CD14-positive monocyte (primary cell): ENCODE data around the gene ASTN1. TPM values are rescaled to one million over a fixed set of nuclear protein-coding genes. Genes with fewer than 3 reads are reported as not detected.

Experiments
- DNase-seq, 3 donors: peaks; one replicate each; pipeline ENCODE4 v3.0.0-alpha.2; 2011 to 2022
- H2AFZ ChIP-seq: 2 replicates; pipeline ENCODE4 v1.6.0; 2012; ENCODE audit warnings: mild to moderate bottlenecking, low read depth, low read length, inconsistent platforms; ENCODE audit not compliant: insufficient read depth, poor library complexity, severe bottlenecking
- H3K27ac ChIP-seq, 2 donors: 1 replicate in 1 of 2; 2 replicates in 1 of 2; pipeline ENCODE4 v1.5.1; 2012 to 2013; ENCODE audit warnings: low read length in 2 of 2, control low read depth in 1 of 2, inconsistent platforms in 1 of 2, low read depth in 1 of 2, mild to moderate bottlenecking in 1 of 2
- H3K27me3 ChIP-seq, 2 donors: one replicate each; pipeline versions ENCODE4 v1.6.0 to v1.6.1; 2011 to 2013; ENCODE audit warnings: low read length in 2 of 2; ENCODE audit not compliant: control insufficient read depth in 2 of 2, insufficient read depth in 2 of 2
- H3K36me3 ChIP-seq, 2 donors: replicated peaks in 1 of 2; 1 replicate in 1 of 2; 2 replicates in 1 of 2; pipeline versions ENCODE4 v1.5.1 to v1.6.1; 2012 to 2013; ENCODE audit warnings: low read length in 2 of 2, control low read depth in 1 of 2, inconsistent platforms in 1 of 2, mild to moderate bottlenecking in 1 of 2; ENCODE audit not compliant: insufficient read depth in 2 of 2, control insufficient read depth in 1 of 2
- H3K4me1 ChIP-seq, 2 donors: 1 replicate in 1 of 2; 2 replicates in 1 of 2; pipeline versions ENCODE4 v1.5.1 to v1.6.1; 2012 to 2013; ENCODE audit warnings: low read length in 2 of 2, control low read depth in 1 of 2, inconsistent platforms in 1 of 2, mild to moderate bottlenecking in 1 of 2, moderate library complexity in 1 of 2; ENCODE audit not compliant: insufficient read depth in 2 of 2, control insufficient read depth in 1 of 2
- H3K4me2 ChIP-seq: replicated peaks from 2 replicates; pipeline ENCODE3; 2012; ENCODE audit warnings: low read length, moderate library complexity, mild to moderate bottlenecking; ENCODE audit not compliant: poor library complexity, severe bottlenecking; ENCODE audit errors: extremely low read depth
- H3K4me3 ChIP-seq, 3 experiments: fragments of 200-600 bp in 1 of 3; sonication (generic) in 1 of 3; replicated peaks in 1 of 3; 1 replicate in 2 of 3; 2 replicates in 1 of 3; pipeline ENCODE4 v1.5.1; 2011 to 2013; ENCODE audit warnings: low read length in 3 of 3, mild to moderate bottlenecking in 3 of 3, control low read depth in 2 of 3, low read depth in 2 of 3, inconsistent platforms in 1 of 3, moderate library complexity in 1 of 3
- H3K79me2 ChIP-seq: 2 replicates; pipeline ENCODE4 v1.6.0; 2012; ENCODE audit warnings: mild to moderate bottlenecking, control low read depth, inconsistent platforms, low read length, moderate library complexity; ENCODE audit not compliant: insufficient read depth
- H3K9ac ChIP-seq: 2 replicates; pipeline ENCODE4 v1.6.0; 2017; ENCODE audit warnings: low read length, mild to moderate bottlenecking; ENCODE audit not compliant: insufficient read depth, poor library complexity, severe bottlenecking
- H3K9me3 ChIP-seq, 2 donors: replicated peaks in 1 of 2; 1 replicate in 1 of 2; 2 replicates in 1 of 2; pipeline versions ENCODE4 v1.5.1 to v1.6.1; 2012 to 2013; ENCODE audit warnings: low read length in 2 of 2, control low read depth in 1 of 2; ENCODE audit not compliant: control insufficient read depth in 1 of 2, insufficient read depth in 1 of 2
- H4K20me1 ChIP-seq: 2 replicates; pipeline ENCODE4 v1.6.0; 2012; ENCODE audit warnings: mild to moderate bottlenecking, low read length, control low read depth, moderate library complexity; ENCODE audit not compliant: insufficient read depth
- H3K27ac Mint-ChIP-seq, 7 donors: one replicate each; pipeline ENCODE4 v1.8.0; 2020; ENCODE audit warnings: mild to moderate bottlenecking in 7 of 7, mixed read lengths in 7 of 7, moderate library complexity in 6 of 7, inconsistent platforms in 2 of 7
- H3K27me3 Mint-ChIP-seq, 3 donors: one replicate each; pipeline ENCODE4 v1.8.0; 2021 to 2022; ENCODE audit warnings: low read depth in 3 of 3, mild to moderate bottlenecking in 3 of 3, mixed read lengths in 3 of 3, moderate library complexity in 3 of 3, inconsistent platforms in 1 of 3
- H3K36me3 Mint-ChIP-seq, 2 donors: one replicate each; pipeline ENCODE4 v1.8.0; 2020; ENCODE audit warnings: mixed read lengths in 2 of 2, inconsistent platforms in 1 of 2, mild to moderate bottlenecking in 1 of 2
- H3K4me1 Mint-ChIP-seq: one replicate; pipeline ENCODE4 v1.8.0; 2020; ENCODE audit warnings: mild to moderate bottlenecking, mixed read lengths
- H3K4me3 Mint-ChIP-seq, 2 donors: one replicate each; pipeline ENCODE4 v1.8.0; 2020; ENCODE audit warnings: mild to moderate bottlenecking in 2 of 2, mixed read lengths in 2 of 2, moderate library complexity in 1 of 2
- H3K9me3 Mint-ChIP-seq, 7 donors: one replicate each; pipeline ENCODE4 v1.8.0; 2020 to 2022; ENCODE audit warnings: mixed read lengths in 7 of 7, mild to moderate bottlenecking in 6 of 7, moderate library complexity in 6 of 7, inconsistent platforms in 2 of 7
- WGBS: methylation state at CpG from one replicate; pipeline ENCODE4 v1.1.5; 2013; ENCODE audit warnings: missing lambda C conversion rate; ENCODE audit not compliant: insufficient coverage; 5-methylcytosine and 5-hydroxymethylcytosine counted together
- intact Hi-C, 2 donors: fragments of 100-400 bp; cut with micrococcal nuclease; formaldehyde crosslinking; loops; one replicate each; pipeline versions ENCODE4 v1.15.0 to v1.15.1; 2023
- polyA plus RNA-seq, 3 donors: library from polyadenylated mRNA; depleted of rRNA in 1 of 3; unstranded in 2 of 3; stranded (reverse) in 1 of 3; fragments of 300-500 nt in 2 of 3; fragments of >200 nt in 1 of 3; fragmentation: Illumina TruSeq in 2 of 3; gene quantifications; 1 replicate in 2 of 3; 2 replicates in 1 of 3; pipeline ENCODE4 v1.2.3, GENCODE V29; 2012 to 2021
- TF ChIP-seq, protein P1 (sequence below): fragments of 200-600 bp; IDR thresholded peaks from one replicate; pipeline ENCODE4 v1.8.0; 2022; ENCODE audit warnings: antibody characterized with exemption, mild to moderate bottlenecking

ASTN1 gene
- polyA plus RNA-seq, 3 donors, result not detected

DNA sequence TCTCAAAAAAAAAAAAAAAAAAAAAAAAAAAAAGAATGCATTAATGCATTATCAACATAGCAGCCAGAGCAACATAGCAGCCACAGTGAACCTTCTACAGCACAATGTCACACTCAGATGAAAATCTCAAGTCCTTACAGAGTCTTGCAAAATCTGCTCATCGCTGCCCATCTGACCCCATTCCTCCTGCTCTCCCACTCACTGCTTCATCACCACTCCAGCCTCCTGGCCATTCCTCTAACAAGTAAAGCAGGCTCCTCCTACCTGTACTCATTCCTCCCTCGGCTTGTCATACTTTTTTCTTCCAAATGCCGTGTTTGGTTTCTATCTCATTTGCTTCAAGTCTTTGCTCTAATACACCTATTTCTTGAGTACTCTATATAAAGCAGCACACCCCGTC lies 35.8 kb upstream of the ASTN1 start:
- Histone ChIP-seq H3K9ac (no peak overlapping the region), H3K9me3 (no peaks in the 10 kb centered on the region), H2AFZ (no peak overlapping the region), H3K4me3 (no peak overlapping the region), H3K27me3 (no peaks in the 10 kb centered on the region), H4K20me1 (no peaks in the 10 kb centered on the region), H3K36me3 (no peaks in the 10 kb centered on the region), H3K79me2 (no peaks in the 10 kb centered on the region), H3K4me2 (no peak overlapping the region), H3K4me1 (no peaks in the 10 kb centered on the region), H3K27ac (no peak overlapping the region)
- intact Hi-C loops, result no loop called here
- DNase-seq, result no peak
- Mint-ChIP-seq H3K9me3 (peaks cover 0 to 9% (median 6%) of the 10 kb centered on the region in 7 donors), H3K27ac (no peak overlapping the region), H3K4me1 (no peaks in the 10 kb centered on the region), H3K36me3 (no peaks in the 10 kb centered on the region), H3K4me3 (no peak overlapping the region), H3K27me3 (no peaks in the 10 kb centered on the region)
- TF ChIP-seq, protein P1, sequence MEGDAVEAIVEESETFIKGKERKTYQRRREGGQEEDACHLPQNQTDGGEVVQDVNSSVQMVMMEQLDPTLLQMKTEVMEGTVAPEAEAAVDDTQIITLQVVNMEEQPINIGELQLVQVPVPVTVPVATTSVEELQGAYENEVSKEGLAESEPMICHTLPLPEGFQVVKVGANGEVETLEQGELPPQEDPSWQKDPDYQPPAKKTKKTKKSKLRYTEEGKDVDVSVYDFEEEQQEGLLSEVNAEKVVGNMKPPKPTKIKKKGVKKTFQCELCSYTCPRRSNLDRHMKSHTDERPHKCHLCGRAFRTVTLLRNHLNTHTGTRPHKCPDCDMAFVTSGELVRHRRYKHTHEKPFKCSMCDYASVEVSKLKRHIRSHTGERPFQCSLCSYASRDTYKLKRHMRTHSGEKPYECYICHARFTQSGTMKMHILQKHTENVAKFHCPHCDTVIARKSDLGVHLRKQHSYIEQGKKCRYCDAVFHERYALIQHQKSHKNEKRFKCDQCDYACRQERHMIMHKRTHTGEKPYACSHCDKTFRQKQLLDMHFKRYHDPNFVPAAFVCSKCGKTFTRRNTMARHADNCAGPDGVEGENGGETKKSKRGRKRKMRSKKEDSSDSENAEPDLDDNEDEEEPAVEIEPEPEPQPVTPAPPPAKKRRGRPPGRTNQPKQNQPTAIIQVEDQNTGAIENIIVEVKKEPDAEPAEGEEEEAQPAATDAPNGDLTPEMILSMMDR, result no peak
- 89% methylated on average over 3 of the region's 4 CpGs for WGBS

GRCh38 chr1:177198243-177198642 lies 33.7 kb upstream of the ASTN1 start:
- Histone ChIP-seq H3K79me2 (no peaks in the 10 kb centered on the region), H3K36me3 (no peaks in the 10 kb centered on the region), H3K27me3 (no peaks in the 10 kb centered on the region), H3K4me1 (no peaks in the 10 kb centered on the region), H3K4me2 (no peak overlapping the region), H3K9ac (no peak overlapping the region), H3K4me3 (no peak overlapping the region), H3K9me3 (no peaks in the 10 kb centered on the region), H4K20me1 (no peaks in the 10 kb centered on the region), H2AFZ (no peak overlapping the region), H3K27ac (no peak overlapping the region)
- no peak for DNase-seq
- Mint-ChIP-seq H3K9me3 (peaks cover 0 to 5% (median 3%) of the 10 kb centered on the region in 7 donors), H3K27me3 (no peaks in the 10 kb centered on the region), H3K36me3 (no peaks in the 10 kb centered on the region), H3K4me1 (no peaks in the 10 kb centered on the region), H3K27ac (no peak overlapping the region), H3K4me3 (no peak overlapping the region)
- intact Hi-C loops, result no loop called here
- no CpG with 5 or more reads among the region's 2 CpGs for WGBS
- TF ChIP-seq, protein P1, result no peak
